H9 (cell line): ENCODE data around the gene ZNF813. TPM values are rescaled to one million over a fixed set of nuclear protein-coding genes. Genes with fewer than 3 reads are reported as not detected.
"Not testable (repeated sequence)": the region's sequence is repeated elsewhere in the genome, so short reads cannot be mapped to it uniquely, and the experiment has no call there.

Experiments
- DNase-seq: peaks from one replicate; pipeline ENCODE4 v3.0.0-alpha.2; 2017
- H2AFZ ChIP-seq: one replicate; pipeline ENCODE4 v1.6.1; 2013; ENCODE audit warnings: mild to moderate bottlenecking, low read length, control low read depth, moderate library complexity
- H2AK5ac ChIP-seq: 2 replicates; pipeline ENCODE4 v1.6.1; 2013; ENCODE audit warnings: low read length, control low read depth, mixed read lengths; ENCODE audit not compliant: insufficient read length
- H2BK120ac ChIP-seq: one replicate; pipeline ENCODE4 v1.6.1; 2013; ENCODE audit warnings: low read depth, mild to moderate bottlenecking, low read length, control low read depth, inconsistent platforms; ENCODE audit not compliant: poor library complexity, severe bottlenecking
- H2BK12ac ChIP-seq: 2 replicates; pipeline ENCODE4 v1.6.1; 2013; ENCODE audit warnings: low read length, control low read depth, mixed read lengths, low read depth; ENCODE audit not compliant: insufficient read length
- H2BK15ac ChIP-seq: 2 replicates; pipeline ENCODE4 v1.6.1; 2013; ENCODE audit warnings: low read depth, low read length, control low read depth
- H2BK20ac ChIP-seq: one replicate; pipeline ENCODE4 v1.6.1; 2013; ENCODE audit warnings: low read depth, mild to moderate bottlenecking, low read length, control low read depth, inconsistent platforms; ENCODE audit not compliant: poor library complexity, severe bottlenecking
- H2BK5ac ChIP-seq: 2 replicates; pipeline ENCODE4 v1.6.1; 2013; ENCODE audit warnings: low read length, control low read depth, mixed read lengths; ENCODE audit not compliant: insufficient read length
- H3K14ac ChIP-seq: 2 replicates; pipeline ENCODE4 v1.6.1; 2013; ENCODE audit warnings: low read length, control low read depth; ENCODE audit not compliant: insufficient read depth
- H3K18ac ChIP-seq: 2 replicates; pipeline ENCODE4 v1.6.1; 2013; ENCODE audit warnings: low read depth, mild to moderate bottlenecking, mixed read lengths, low read length, control low read depth; ENCODE audit not compliant: insufficient read length
- H3K23ac ChIP-seq: 2 replicates; pipeline ENCODE4 v1.6.1; 2013; ENCODE audit warnings: low read length, control low read depth, mixed read lengths, low read depth; ENCODE audit not compliant: insufficient read length
- H3K23me2 ChIP-seq: 2 replicates; pipeline ENCODE4 v1.6.1; 2013; ENCODE audit warnings: low read depth, mild to moderate bottlenecking, mixed read lengths, low read length, control low read depth; ENCODE audit not compliant: insufficient read length, poor library complexity, severe bottlenecking
- H3K27ac ChIP-seq: 2 replicates; pipeline ENCODE4 v1.5.1; 2013; ENCODE audit warnings: low read length, control low read depth, mixed read lengths, low read depth; ENCODE audit not compliant: insufficient read length
- H3K27me3 ChIP-seq: 2 replicates; pipeline ENCODE4 v1.6.1; 2013; ENCODE audit warnings: low read length, control low read depth, inconsistent platforms; ENCODE audit not compliant: insufficient read depth
- H3K4ac ChIP-seq: 2 replicates; pipeline ENCODE4 v1.6.1; 2013; ENCODE audit warnings: low read depth, mild to moderate bottlenecking, control low read depth, inconsistent platforms, low read length, moderate library complexity
- H3K4me1 ChIP-seq: 2 replicates; pipeline ENCODE4 v1.6.1; 2013; ENCODE audit warnings: low read length, control low read depth, inconsistent platforms; ENCODE audit not compliant: insufficient read depth
- H3K4me2 ChIP-seq: 2 replicates; pipeline ENCODE4 v1.6.1; 2013; ENCODE audit warnings: low read length, control low read depth, mixed read lengths; ENCODE audit not compliant: insufficient read length, insufficient read depth
- H3K56ac ChIP-seq: 2 replicates; pipeline ENCODE4 v1.6.1; 2013; ENCODE audit warnings: low read depth, mild to moderate bottlenecking, mixed read lengths, low read length, control low read depth; ENCODE audit not compliant: insufficient read length
- H3K79me1 ChIP-seq: 2 replicates; pipeline ENCODE4 v1.6.1; 2013; ENCODE audit warnings: low read depth, mild to moderate bottlenecking, moderate library complexity, low read length, control low read depth, inconsistent platforms; ENCODE audit not compliant: insufficient read depth, poor library complexity, severe bottlenecking
- H3K79me2 ChIP-seq: 2 replicates; pipeline ENCODE4 v1.6.1; 2013; ENCODE audit warnings: low read length, control low read depth, inconsistent platforms; ENCODE audit not compliant: insufficient read depth
- H3K9ac ChIP-seq: 2 replicates; pipeline ENCODE4 v1.6.1; 2013; ENCODE audit warnings: low read length, control low read depth, mixed read lengths; ENCODE audit not compliant: insufficient read length; ENCODE audit errors: extremely low read depth
- H3K9me3 ChIP-seq: one replicate; pipeline ENCODE4 v1.6.1; 2013; ENCODE audit warnings: low read depth, low read length, inconsistent platforms; ENCODE audit not compliant: control insufficient read depth
- H3T11ph ChIP-seq: one replicate; pipeline ENCODE4 v1.6.1; 2013; ENCODE audit warnings: mild to moderate bottlenecking, low read length, control low read depth, inconsistent platforms
- H4K20me1 ChIP-seq: one replicate; pipeline ENCODE4 v1.6.1; 2013; ENCODE audit not compliant: control insufficient read depth, insufficient read length, insufficient read depth
- H4K5ac ChIP-seq: 2 replicates; pipeline ENCODE4 v1.6.1; 2013; ENCODE audit warnings: low read depth, mild to moderate bottlenecking, mixed read lengths, low read length, control low read depth; ENCODE audit not compliant: insufficient read length
- H4K8ac ChIP-seq: replicated peaks from 2 replicates; pipeline ENCODE4 v1.6.1; 2013; ENCODE audit warnings: low read length, control low read depth, mixed read lengths, low read depth; ENCODE audit not compliant: insufficient read length
- H4K91ac ChIP-seq: 2 replicates; pipeline ENCODE4 v1.6.1; 2013; ENCODE audit warnings: low read depth, mild to moderate bottlenecking, moderate library complexity, mixed read lengths, low read length, control low read depth; ENCODE audit not compliant: insufficient read length
- H3K27ac Mint-ChIP-seq, 3 experiments: 2 replicates in 2 of 3; 3 replicates in 1 of 3; pipeline ENCODE4 v1.8.0; 2020 to 2021; ENCODE audit warnings: mixed read lengths in 3 of 3, mild to moderate bottlenecking in 1 of 3, moderate library complexity in 1 of 3
- H3K27me3 Mint-ChIP-seq: 2 replicates; pipeline ENCODE4 v1.8.0; 2021; ENCODE audit warnings: low read depth, mild to moderate bottlenecking, moderate library complexity, mixed read lengths
- H3K36me3 Mint-ChIP-seq, 3 experiments: 2 replicates in 2 of 3; 3 replicates in 1 of 3; pipeline ENCODE4 v1.8.0; 2020 to 2021; ENCODE audit warnings: low read depth in 3 of 3, mixed read lengths in 3 of 3; ENCODE audit not compliant: insufficient read depth in 1 of 3
- H3K4me1 Mint-ChIP-seq, 2 experiments: 2 replicates each; pipeline ENCODE4 v1.8.0; 2020; ENCODE audit warnings: mixed read lengths in 2 of 2
- H3K4me3 Mint-ChIP-seq, 2 experiments: 2 replicates in 1 of 2; 3 replicates in 1 of 2; pipeline ENCODE4 v1.8.0; 2020 to 2021; ENCODE audit warnings: mild to moderate bottlenecking in 2 of 2, mixed read lengths in 2 of 2, moderate library complexity in 1 of 2
- H3K9me3 Mint-ChIP-seq, 2 experiments: 2 replicates in 1 of 2; 3 replicates in 1 of 2; pipeline ENCODE4 v1.8.0; 2020; ENCODE audit warnings: mild to moderate bottlenecking in 2 of 2, mixed read lengths in 2 of 2, moderate library complexity in 1 of 2
- WGBS: extraction: QIAGEN DNeasy Blood & Tissue Kit; methylation state at CpG from one replicate; pipeline ENCODE4 v1.1.7; 2013; ENCODE audit warnings: missing lambda C conversion rate, low lambda C conversion rate, mixed read lengths; ENCODE audit not compliant: insufficient read length; ENCODE audit errors: extremely low coverage; 5-methylcytosine and 5-hydroxymethylcytosine counted together
- total RNA-seq: library from RNA; stranded (reverse); gene quantifications from 2 replicates; pipeline ENCODE4 v1.2.1, GENCODE V29; 2021
- TF ChIP-seq, protein P1 (sequence below): fragments of 200-600 bp; sonication (generic); conservative IDR thresholded peaks from 3 replicates; pipeline ENCODE4 v1.8.0; 2021; ENCODE audit warnings: antibody characterized with exemption, mild to moderate bottlenecking

ZNF813 gene
- total RNA-seq, 1 experiment from 2014 or later: 17.3 TPM

DNA sequence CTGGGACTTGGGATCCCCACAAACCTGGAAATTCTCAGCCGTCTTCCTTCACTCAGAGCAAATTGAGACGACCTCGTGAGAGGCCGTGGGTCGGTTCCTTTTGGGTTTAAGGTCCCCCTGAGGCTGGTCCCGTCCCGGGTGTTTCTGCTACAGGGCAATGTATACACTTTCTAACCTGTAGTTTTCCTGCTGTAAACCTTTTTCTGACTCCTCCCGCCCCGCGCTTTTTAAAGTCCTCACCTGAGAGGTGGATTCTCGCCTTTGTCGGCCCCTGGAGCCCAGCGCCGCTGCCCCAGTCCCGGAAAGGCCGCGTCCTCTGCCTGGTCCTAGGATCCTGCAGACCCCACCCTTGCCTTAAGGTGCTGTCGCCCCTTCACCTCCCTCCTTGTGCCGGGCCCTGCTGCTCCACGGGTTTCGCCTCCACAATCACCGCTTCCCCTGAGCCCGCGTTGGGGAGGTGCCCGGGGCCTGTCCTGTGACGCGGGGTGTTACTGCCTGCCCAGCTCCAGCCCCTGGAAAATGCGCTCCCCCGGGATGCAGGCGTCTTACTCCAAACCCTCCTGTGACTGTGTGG is 35.4 kb upstream of the ZNF813 start:
- no peaks in the 10 kb centered on the region for H3K9me3 ChIP-seq
- H2BK12ac ChIP-seq: no peak overlapping the region
- H4K91ac ChIP-seq: no peak overlapping the region
- H4K8ac ChIP-seq: no peak overlapping the region
- H4K5ac ChIP-seq: no peak overlapping the region
- peaks cover 5% of the 10 kb centered on the region for H3K79me1 ChIP-seq
- Mint-ChIP-seq H3K27me3 (no peaks in the 10 kb centered on the region), H3K27ac (peak overlapping the region in 2 of 3 experiments; percentile 72 to 94; a peak in 4 of 7 replicates), H3K4me3 (peak overlapping the region; percentile 92 to 94), H3K36me3 (peaks cover 20 to 36% (median 31%) of the 10 kb centered on the region in 3 experiments), H3K9me3 (no peaks in the 10 kb centered on the region), H3K4me1 (peaks cover 24 to 26% of the 10 kb centered on the region in 2 experiments)
- H2BK120ac ChIP-seq: no peak overlapping the region
- H2AK5ac ChIP-seq: no peak overlapping the region
- H2AFZ ChIP-seq: no peak overlapping the region
- H3K23ac ChIP-seq: no peak overlapping the region
- H3K56ac ChIP-seq: no peak overlapping the region
- WGBS: no CpG with 5 or more reads among the region's 30 CpGs
- H2BK15ac ChIP-seq: no peak overlapping the region
- H4K20me1 ChIP-seq: no peaks in the 10 kb centered on the region
- H3K9ac ChIP-seq: peak overlapping the region; percentile 83
- DNase-seq: no peak
- H3K27ac ChIP-seq: no peak overlapping the region
- no peak overlapping the region for H3T11ph ChIP-seq
- H3K4me2 ChIP-seq: peak overlapping the region; percentile 84
- TF ChIP-seq, protein P1, sequence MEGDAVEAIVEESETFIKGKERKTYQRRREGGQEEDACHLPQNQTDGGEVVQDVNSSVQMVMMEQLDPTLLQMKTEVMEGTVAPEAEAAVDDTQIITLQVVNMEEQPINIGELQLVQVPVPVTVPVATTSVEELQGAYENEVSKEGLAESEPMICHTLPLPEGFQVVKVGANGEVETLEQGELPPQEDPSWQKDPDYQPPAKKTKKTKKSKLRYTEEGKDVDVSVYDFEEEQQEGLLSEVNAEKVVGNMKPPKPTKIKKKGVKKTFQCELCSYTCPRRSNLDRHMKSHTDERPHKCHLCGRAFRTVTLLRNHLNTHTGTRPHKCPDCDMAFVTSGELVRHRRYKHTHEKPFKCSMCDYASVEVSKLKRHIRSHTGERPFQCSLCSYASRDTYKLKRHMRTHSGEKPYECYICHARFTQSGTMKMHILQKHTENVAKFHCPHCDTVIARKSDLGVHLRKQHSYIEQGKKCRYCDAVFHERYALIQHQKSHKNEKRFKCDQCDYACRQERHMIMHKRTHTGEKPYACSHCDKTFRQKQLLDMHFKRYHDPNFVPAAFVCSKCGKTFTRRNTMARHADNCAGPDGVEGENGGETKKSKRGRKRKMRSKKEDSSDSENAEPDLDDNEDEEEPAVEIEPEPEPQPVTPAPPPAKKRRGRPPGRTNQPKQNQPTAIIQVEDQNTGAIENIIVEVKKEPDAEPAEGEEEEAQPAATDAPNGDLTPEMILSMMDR: no peak
- no peaks in the 10 kb centered on the region for H3K27me3 ChIP-seq
- H2BK20ac ChIP-seq: no peak overlapping the region
- H3K79me2 ChIP-seq: no peaks in the 10 kb centered on the region; the same call in 1 of the 2 replicates
- peaks cover 9% of the 10 kb centered on the region for H3K23me2 ChIP-seq
- H3K4me1 ChIP-seq: no peaks in the 10 kb centered on the region
- H3K4ac ChIP-seq: no peak overlapping the region
- no peak overlapping the region for H2BK5ac ChIP-seq
- peak overlapping the region; percentile 78 for H3K14ac ChIP-seq
- no peak overlapping the region for H3K18ac ChIP-seq

DNA sequence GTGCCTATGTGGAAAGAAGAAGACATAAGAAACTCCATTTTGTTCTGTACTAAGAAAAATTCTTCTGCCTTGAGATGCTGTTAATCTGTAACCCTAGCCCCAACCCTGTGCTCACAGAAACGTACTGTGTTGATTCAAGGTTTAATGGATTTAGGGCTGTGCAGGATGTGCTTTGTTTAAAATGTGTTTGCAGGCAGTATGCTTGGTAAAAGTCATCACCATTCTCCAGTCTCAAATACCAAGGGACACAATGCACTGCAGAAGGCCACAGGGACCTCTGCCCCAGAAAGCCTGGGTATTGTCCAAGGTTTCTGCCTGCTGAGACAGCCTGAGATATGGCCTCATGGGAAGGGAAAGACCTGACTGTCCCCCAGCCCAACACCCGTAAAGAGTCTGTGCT is 23.7 kb upstream of the ZNF813 start:
- H2AFZ ChIP-seq, H3K27ac ChIP-seq, H3K4me1 Mint-ChIP-seq, H3K27me3 Mint-ChIP-seq, H3K4me2 ChIP-seq, H3K9ac ChIP-seq, H4K8ac ChIP-seq, H3K27me3 ChIP-seq, H3K4me3 Mint-ChIP-seq, H2BK12ac ChIP-seq, H3K79me1 ChIP-seq, H3K23me2 ChIP-seq, H3T11ph ChIP-seq, H4K20me1 ChIP-seq, H2AK5ac ChIP-seq, H2BK15ac ChIP-seq, H3K27ac Mint-ChIP-seq, H3K79me2 ChIP-seq, H4K91ac ChIP-seq, H3K23ac ChIP-seq, H2BK120ac ChIP-seq, H3K14ac ChIP-seq, H3K4ac ChIP-seq, H3K4me1 ChIP-seq, H3K56ac ChIP-seq, DNase-seq, H3K18ac ChIP-seq, H2BK20ac ChIP-seq, H4K5ac ChIP-seq, H2BK5ac ChIP-seq: not testable (repeated sequence)
- peaks cover 81 to 94% (median 84%) of the 10 kb centered on the region in 3 experiments for H3K36me3 Mint-ChIP-seq
- H3K9me3 ChIP-seq: peaks cover 23% of the 10 kb centered on the region
- peaks cover 35 to 40% of the 10 kb centered on the region in 2 experiments for H3K9me3 Mint-ChIP-seq
- no CpG with 5 or more reads among the region's 2 CpGs for WGBS
